Neural cell (in vitro differentiated cells): Measurements from ENCODE around the gene KCNQ5. TPM values are rescaled to one million over a fixed set of nuclear protein-coding genes. Genes with fewer than 3 reads are reported as not detected.

ENCODE experiments used
- H2AFZ ChIP-seq: fragments of 200-600, 300-800 bp; sonication (generic), shearing (Covaris generic); 2 replicates; pipeline ENCODE4 v1.6.0; 2014; ENCODE audit warnings: low read depth, mild to moderate bottlenecking, antibody characterized with exemption, low read length, moderate library complexity
- H3F3A ChIP-seq: fragments of 200-600 bp; shearing (Covaris generic); 2 replicates; pipeline ENCODE4 v1.6.1; 2016; ENCODE audit warnings: mild to moderate bottlenecking, moderate library complexity, mixed read lengths, antibody characterized with exemption, low read length; ENCODE audit not compliant: insufficient read depth, poor library complexity, severe bottlenecking
- H3K27ac ChIP-seq: fragments of 200-600, 300-800 bp; sonication (generic), shearing (Covaris generic); 2 replicates; pipeline ENCODE4 v1.5.1; 2014; ENCODE audit warnings: mild to moderate bottlenecking, low read length, moderate library complexity
- H3K27me3 ChIP-seq: fragments of 300-800, 200-600 bp; sonication (generic), shearing (Covaris generic); 2 replicates; pipeline ENCODE4 v1.6.0; 2014; ENCODE audit warnings: mild to moderate bottlenecking, low read depth, low read length, moderate library complexity; ENCODE audit not compliant: insufficient read depth
- H3K36me3 ChIP-seq: fragments of 300-800, 200-600 bp; sonication (generic), shearing (Covaris generic); 2 replicates; pipeline ENCODE4 v1.5.1; 2014; ENCODE audit warnings: mild to moderate bottlenecking, antibody characterized with exemption, low read length, moderate library complexity; ENCODE audit not compliant: insufficient read depth
- H3K4me2 ChIP-seq: fragments of 300-800, 200-600 bp; sonication (generic), shearing (Covaris generic); 2 replicates; pipeline ENCODE4 v1.6.0; 2014; ENCODE audit warnings: mild to moderate bottlenecking, low read length
- H3K4me3 ChIP-seq: fragments of 300-800, 200-600 bp; sonication (generic), shearing (Covaris generic); 2 replicates; pipeline ENCODE4 v1.5.1; 2014; ENCODE audit warnings: mild to moderate bottlenecking, low read length, moderate library complexity
- H3K79me2 ChIP-seq: fragments of 200-600 bp; shearing (Covaris generic); replicated peaks from 2 replicates; pipeline ENCODE4 v1.6.0; 2014; ENCODE audit warnings: mild to moderate bottlenecking, low read length, moderate library complexity; ENCODE audit not compliant: insufficient read depth
- H3K9ac ChIP-seq: fragments of 300-800, 200-600 bp; sonication (generic), shearing (Covaris generic); 2 replicates; pipeline ENCODE4 v1.6.1; 2016; ENCODE audit warnings: mild to moderate bottlenecking, low read length, mixed read lengths
- H3K9me2 ChIP-seq: fragments of 200-600 bp; shearing (Covaris generic); 2 replicates; pipeline ENCODE4 v1.6.1; 2016; ENCODE audit warnings: mild to moderate bottlenecking, low read length, mixed read lengths; ENCODE audit not compliant: insufficient read depth
- H3K9me3 ChIP-seq: fragments of 200-600, 300-800 bp; sonication (generic), shearing (Covaris generic); 2 replicates; pipeline ENCODE4 v1.6.1; 2016; ENCODE audit warnings: mild to moderate bottlenecking, mixed run types, low read length, moderate library complexity, mixed read lengths
- H4K20me1 ChIP-seq: fragments of 200-600 bp; shearing (Covaris generic); 2 replicates; pipeline ENCODE4 v1.6.1; 2016; ENCODE audit warnings: mild to moderate bottlenecking, mixed run types; ENCODE audit not compliant: insufficient read depth
- EP300 ChIP-seq: fragments of 450-650 bp; conservative IDR thresholded peaks from 2 replicates; pipeline ENCODE4 v1.6.1; 2014; ENCODE audit warnings: antibody characterized with exemption, mild to moderate bottlenecking, moderate library complexity; ENCODE audit not compliant: poor library complexity, severe bottlenecking
- EZH2 ChIP-seq: fragments of 200-600, 300-800 bp; shearing (Covaris generic), sonication (generic); IDR thresholded peaks from 2 replicates; pipeline ENCODE4 v1.6.1; 2014; ENCODE audit warnings: antibody characterized with exemption, low read length, borderline replicate concordance, mild to moderate bottlenecking; ENCODE audit not compliant: insufficient read depth, poor library complexity, severe bottlenecking
- MXI1 ChIP-seq: fragments of 450-650 bp; conservative IDR thresholded peaks from 2 replicates; pipeline ENCODE4 v1.6.1; 2014; ENCODE audit warnings: antibody characterized with exemption, mild to moderate bottlenecking; ENCODE audit not compliant: poor library complexity, severe bottlenecking
- POLR2AphosphoS5 ChIP-seq: IDR thresholded peaks from 2 replicates; pipeline ENCODE4 v1.6.1; 2012
- RAD21 ChIP-seq: fragments of 450-650 bp; conservative IDR thresholded peaks from 2 replicates; pipeline ENCODE4 v1.6.1; 2014; ENCODE audit warnings: antibody characterized with exemption, mild to moderate bottlenecking, moderate library complexity
- SMC3 ChIP-seq: fragments of 450-650 bp; conservative IDR thresholded peaks from 2 replicates; pipeline ENCODE4 v1.6.1; 2014; ENCODE audit warnings: antibody characterized with exemption, mild to moderate bottlenecking, moderate library complexity; ENCODE audit not compliant: poor library complexity
- TAF1 ChIP-seq: IDR thresholded peaks from 2 replicates; pipeline ENCODE4 v1.6.1; 2012; ENCODE audit warnings: low read depth
- polyA plus RNA-seq: library from polyadenylated mRNA; depleted of rRNA; stranded (reverse); fragments of >200 nt; gene quantifications from 2 replicates; pipeline ENCODE4 v1.2.3, GENCODE V29; 2014
- TF ChIP-seq, protein P1 (sequence below): fragments of 450-650 bp; IDR thresholded peaks from 2 replicates; pipeline ENCODE4 v1.5.1; 2014; ENCODE audit warnings: antibody characterized with exemption, mild to moderate bottlenecking, moderate library complexity; ENCODE audit not compliant: poor library complexity, severe bottlenecking
- TF ChIP-seq, protein P2 (sequence below): IDR thresholded peaks from 2 replicates; pipeline ENCODE4 v1.6.1; 2012; ENCODE audit warnings: borderline replicate concordance

The KCNQ5 gene
- polyA plus RNA-seq, 1 donor from 2014 or later, result 0.30 TPM

- Histone ChIP-seq H3F3A (no peaks in the 10 kb centered on the region), H3K27me3 (no peaks in the 10 kb centered on the region), H4K20me1 (no peaks in the 10 kb centered on the region), H3K4me2 (no peak overlapping the region), H3K79me2 (no peaks in the 10 kb centered on the region), H3K36me3 (no peaks in the 10 kb centered on the region), H3K9ac (no peak overlapping the region), H3K9me3 (no peaks in the 10 kb centered on the region), H2AFZ (no peak overlapping the region), H3K27ac (no peak overlapping the region), H3K4me3 (no peak overlapping the region), H3K9me2 (no peaks in the 10 kb centered on the region)
- TF ChIP-seq RAD21 (no peak), EZH2 (no peak), SMC3 (no peak), EP300 (no peak), POLR2AphosphoS5 (no peak), TAF1 (no peak), MXI1 (no peak)
- TF ChIP-seq, protein P1, sequence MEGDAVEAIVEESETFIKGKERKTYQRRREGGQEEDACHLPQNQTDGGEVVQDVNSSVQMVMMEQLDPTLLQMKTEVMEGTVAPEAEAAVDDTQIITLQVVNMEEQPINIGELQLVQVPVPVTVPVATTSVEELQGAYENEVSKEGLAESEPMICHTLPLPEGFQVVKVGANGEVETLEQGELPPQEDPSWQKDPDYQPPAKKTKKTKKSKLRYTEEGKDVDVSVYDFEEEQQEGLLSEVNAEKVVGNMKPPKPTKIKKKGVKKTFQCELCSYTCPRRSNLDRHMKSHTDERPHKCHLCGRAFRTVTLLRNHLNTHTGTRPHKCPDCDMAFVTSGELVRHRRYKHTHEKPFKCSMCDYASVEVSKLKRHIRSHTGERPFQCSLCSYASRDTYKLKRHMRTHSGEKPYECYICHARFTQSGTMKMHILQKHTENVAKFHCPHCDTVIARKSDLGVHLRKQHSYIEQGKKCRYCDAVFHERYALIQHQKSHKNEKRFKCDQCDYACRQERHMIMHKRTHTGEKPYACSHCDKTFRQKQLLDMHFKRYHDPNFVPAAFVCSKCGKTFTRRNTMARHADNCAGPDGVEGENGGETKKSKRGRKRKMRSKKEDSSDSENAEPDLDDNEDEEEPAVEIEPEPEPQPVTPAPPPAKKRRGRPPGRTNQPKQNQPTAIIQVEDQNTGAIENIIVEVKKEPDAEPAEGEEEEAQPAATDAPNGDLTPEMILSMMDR, result no peak
- TF ChIP-seq, protein P2, sequence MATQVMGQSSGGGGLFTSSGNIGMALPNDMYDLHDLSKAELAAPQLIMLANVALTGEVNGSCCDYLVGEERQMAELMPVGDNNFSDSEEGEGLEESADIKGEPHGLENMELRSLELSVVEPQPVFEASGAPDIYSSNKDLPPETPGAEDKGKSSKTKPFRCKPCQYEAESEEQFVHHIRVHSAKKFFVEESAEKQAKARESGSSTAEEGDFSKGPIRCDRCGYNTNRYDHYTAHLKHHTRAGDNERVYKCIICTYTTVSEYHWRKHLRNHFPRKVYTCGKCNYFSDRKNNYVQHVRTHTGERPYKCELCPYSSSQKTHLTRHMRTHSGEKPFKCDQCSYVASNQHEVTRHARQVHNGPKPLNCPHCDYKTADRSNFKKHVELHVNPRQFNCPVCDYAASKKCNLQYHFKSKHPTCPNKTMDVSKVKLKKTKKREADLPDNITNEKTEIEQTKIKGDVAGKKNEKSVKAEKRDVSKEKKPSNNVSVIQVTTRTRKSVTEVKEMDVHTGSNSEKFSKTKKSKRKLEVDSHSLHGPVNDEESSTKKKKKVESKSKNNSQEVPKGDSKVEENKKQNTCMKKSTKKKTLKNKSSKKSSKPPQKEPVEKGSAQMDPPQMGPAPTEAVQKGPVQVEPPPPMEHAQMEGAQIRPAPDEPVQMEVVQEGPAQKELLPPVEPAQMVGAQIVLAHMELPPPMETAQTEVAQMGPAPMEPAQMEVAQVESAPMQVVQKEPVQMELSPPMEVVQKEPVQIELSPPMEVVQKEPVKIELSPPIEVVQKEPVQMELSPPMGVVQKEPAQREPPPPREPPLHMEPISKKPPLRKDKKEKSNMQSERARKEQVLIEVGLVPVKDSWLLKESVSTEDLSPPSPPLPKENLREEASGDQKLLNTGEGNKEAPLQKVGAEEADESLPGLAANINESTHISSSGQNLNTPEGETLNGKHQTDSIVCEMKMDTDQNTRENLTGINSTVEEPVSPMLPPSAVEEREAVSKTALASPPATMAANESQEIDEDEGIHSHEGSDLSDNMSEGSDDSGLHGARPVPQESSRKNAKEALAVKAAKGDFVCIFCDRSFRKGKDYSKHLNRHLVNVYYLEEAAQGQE, result no peak
Measured at GRCh38 chr6:72864236-72864635, 242.4 kb downstream of the KCNQ5 start.

DNA sequence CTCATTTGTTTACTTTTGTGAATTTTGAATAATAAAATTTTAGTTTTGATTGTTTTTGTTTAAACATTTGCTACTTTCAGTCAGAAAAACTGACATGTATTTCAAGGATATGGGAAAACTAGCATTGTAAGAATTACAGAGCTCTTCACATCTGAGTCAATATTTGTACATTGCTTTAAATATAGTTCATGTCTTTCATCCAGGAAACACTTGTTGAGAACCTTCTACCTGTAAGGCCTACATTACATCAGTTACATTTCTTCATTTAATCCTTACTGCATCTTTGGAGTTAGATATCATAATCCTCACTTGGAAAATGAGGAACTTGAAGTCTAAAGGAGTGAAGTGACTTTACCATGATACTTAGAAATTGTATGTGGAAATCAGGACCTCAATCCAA lies 242.9 kb downstream of the KCNQ5 start:
- H4K20me1 ChIP-seq, result no peaks in the 10 kb centered on the region
- H3K27me3 ChIP-seq, result no peaks in the 10 kb centered on the region
- no peaks in the 10 kb centered on the region for H3F3A ChIP-seq
- H3K9me3 ChIP-seq, result no peaks in the 10 kb centered on the region
- no peak overlapping the region for H3K9ac ChIP-seq
- H3K36me3 ChIP-seq, result no peaks in the 10 kb centered on the region
- H3K4me3 ChIP-seq, result no peak overlapping the region
- H3K27ac ChIP-seq, result no peak overlapping the region
- H2AFZ ChIP-seq, result no peak overlapping the region
- H3K9me2 ChIP-seq, result no peaks in the 10 kb centered on the region
- H3K79me2 ChIP-seq, result no peaks in the 10 kb centered on the region
- no peak overlapping the region for H3K4me2 ChIP-seq
- TF ChIP-seq SMC3, result no peak
- no peak for TF ChIP-seq EP300
- TF ChIP-seq, protein P2, result no peak
- no peak for TF ChIP-seq RAD21
- no peak for TF ChIP-seq TAF1
- TF ChIP-seq MXI1, result no peak
- no peak for TF ChIP-seq POLR2AphosphoS5
- TF ChIP-seq, protein P1, result no peak
- no peak for TF ChIP-seq EZH2
